ENCODE data around the gene ABCF2.

DNA sequence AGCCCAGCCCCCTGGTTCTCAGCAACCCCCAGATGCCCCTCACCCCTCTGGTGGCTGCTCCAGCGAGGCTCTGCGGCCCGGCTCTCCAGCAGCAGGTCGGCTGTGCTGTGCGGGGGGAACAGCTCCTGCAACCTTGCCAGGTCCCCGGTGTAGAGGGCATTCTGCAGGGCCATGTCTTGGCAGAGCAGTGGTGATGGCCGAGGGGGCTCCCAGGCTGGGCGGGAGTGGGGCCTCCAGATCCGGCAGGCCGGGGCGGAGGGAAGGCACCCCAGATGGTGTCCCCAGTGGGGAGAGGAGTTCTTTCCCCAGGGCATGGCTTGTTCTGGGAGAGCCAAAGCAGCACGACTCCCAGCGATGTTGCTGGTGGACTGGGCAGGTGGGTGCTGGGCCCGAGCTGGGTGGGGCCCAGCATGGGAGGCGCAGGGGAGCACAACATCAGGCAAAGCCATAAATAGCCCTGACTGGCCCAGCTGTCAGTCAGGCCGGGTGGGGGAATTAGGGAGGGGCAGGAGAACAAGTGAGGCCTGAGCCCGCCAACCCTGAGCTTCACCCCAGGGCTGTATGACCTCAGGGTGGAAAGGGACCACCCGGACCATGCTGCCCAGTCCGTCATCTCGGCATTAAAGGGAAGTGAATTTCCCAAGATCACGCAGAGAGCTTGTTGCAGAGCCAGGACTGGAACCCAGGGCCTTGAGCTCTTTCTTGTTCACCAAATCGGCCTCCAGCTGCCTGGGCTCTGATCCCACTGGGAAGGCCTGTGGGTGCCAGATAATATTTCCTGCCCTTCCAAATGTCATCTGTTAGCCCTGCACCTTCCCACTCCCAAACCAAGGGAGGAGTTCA lies 39.4 kb downstream of the ABCF2 start:
- TF ChIP-seq, protein P1, sequence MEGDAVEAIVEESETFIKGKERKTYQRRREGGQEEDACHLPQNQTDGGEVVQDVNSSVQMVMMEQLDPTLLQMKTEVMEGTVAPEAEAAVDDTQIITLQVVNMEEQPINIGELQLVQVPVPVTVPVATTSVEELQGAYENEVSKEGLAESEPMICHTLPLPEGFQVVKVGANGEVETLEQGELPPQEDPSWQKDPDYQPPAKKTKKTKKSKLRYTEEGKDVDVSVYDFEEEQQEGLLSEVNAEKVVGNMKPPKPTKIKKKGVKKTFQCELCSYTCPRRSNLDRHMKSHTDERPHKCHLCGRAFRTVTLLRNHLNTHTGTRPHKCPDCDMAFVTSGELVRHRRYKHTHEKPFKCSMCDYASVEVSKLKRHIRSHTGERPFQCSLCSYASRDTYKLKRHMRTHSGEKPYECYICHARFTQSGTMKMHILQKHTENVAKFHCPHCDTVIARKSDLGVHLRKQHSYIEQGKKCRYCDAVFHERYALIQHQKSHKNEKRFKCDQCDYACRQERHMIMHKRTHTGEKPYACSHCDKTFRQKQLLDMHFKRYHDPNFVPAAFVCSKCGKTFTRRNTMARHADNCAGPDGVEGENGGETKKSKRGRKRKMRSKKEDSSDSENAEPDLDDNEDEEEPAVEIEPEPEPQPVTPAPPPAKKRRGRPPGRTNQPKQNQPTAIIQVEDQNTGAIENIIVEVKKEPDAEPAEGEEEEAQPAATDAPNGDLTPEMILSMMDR (IDR thresholded peaks at IDR 0.05): no peak
- TF ChIP-seq POLR2A (IDR thresholded peaks at IDR 0.05): no peak
